H1 (cell line): ENCODE measurements around the gene SLC41A1. TPM values are rescaled to one million over a fixed set of nuclear protein-coding genes. Genes with fewer than 3 reads are reported as not detected.

Source experiments
- CBX8 ChIP-seq: fragments of 300-800, 300-1000 bp; sonication (generic); IDR thresholded peaks from 2 replicates; pipeline ENCODE4 v1.7.1; 2016; ENCODE audit warnings: low read depth, low read length, borderline replicate concordance
- CEBPB ChIP-seq: IDR thresholded peaks from 2 replicates; pipeline ENCODE4 v1.6.1; 2012; ENCODE audit warnings: low read depth, low read length
- JUND ChIP-seq: IDR thresholded peaks from 2 replicates; pipeline ENCODE4 v1.6.1; 2011; ENCODE audit warnings: mild to moderate bottlenecking, improper control_type of control experiment, low read length
- SIN3A ChIP-seq, 2 experiments: IDR thresholded peaks in 1 of 2; conservative IDR thresholded peaks in 1 of 2; 2 replicates each; pipeline ENCODE4 v1.6.1; 2011 to 2012; ENCODE audit warnings: low read length in 2 of 2, improper control_type of control experiment in 1 of 2, low read depth in 1 of 2, mild to moderate bottlenecking in 1 of 2
- SUZ12 ChIP-seq: fragments of 200-600 bp; sonication (generic); IDR thresholded peaks from 2 replicates; pipeline ENCODE4 v1.6.1; 2012; ENCODE audit warnings: mild to moderate bottlenecking, inconsistent platforms, low read length, moderate library complexity, mixed read lengths
- polyA plus RNA-seq, 7 experiments: library from polyadenylated mRNA; depleted of rRNA in 3 of 7; stranded (reverse) in 5 of 7; unstranded in 2 of 7; fragments of >200 nt in 5 of 7; fragments of 200-250 nt in 2 of 7; gene quantifications; 1 replicate in 5 of 7; 2 replicates in 1 of 7; 4 replicates in 1 of 7; pipeline versions ENCODE4 v1.2.1 to v1.2.3, GENCODE V29; 2011 to 2013; ENCODE audit warnings: missing spikeins in 2 of 7, mixed read lengths in 2 of 7
- total RNA-seq: library from RNA; stranded (reverse); fragmentation: NEBNext Ultra II Directional; extraction: Animal tissue kit (Norgen Biotek cat#: 25700); gene quantifications from 2 replicates; pipeline ENCODE4 v1.2.1, GENCODE V29; 2021

SLC41A1 gene
- total and polyA plus RNA-seq, 2 of the 8 experiments (the other 6 are each of a cell fraction or from before 2014, with no cell fraction given) = 41.2 to 42.3 TPM

DNA sequence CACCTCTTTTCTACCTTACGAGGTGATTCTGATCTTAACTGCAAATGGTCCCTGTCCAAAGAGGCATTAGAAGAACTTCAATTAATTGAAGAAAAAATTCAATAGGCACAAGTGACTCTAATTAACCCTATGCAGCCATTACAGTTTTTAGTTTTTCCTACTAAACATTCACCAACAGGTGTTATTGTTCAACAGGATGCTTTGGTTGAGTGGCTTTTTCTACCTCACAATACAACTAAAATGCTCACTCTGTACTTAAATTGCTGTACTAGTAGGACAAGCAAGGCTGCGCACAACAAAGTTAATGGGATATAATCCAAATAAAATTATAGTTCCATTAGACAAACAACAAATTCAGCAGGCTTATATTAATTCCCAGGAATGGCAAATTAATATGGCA is 48.5 kb upstream of the SLC41A1 start (continued):
- TF ChIP-seq CBX8 (no peak), CEBPB (no peak), SUZ12 (no peak), SIN3A (conservative IDR thresholded peaks at IDR 0.05 in 1 of 2, IDR thresholded peaks at IDR 0.05 in 1 of 2; ENCODE audit: low read depth in 1 of 2, low read length in 2 of 2) (no peak), JUND (no peak)
